AG09319 (cell line): ENCODE data around the gene TMEM132C.

Experiments used
- DNase-seq: peaks from one replicate; pipeline ENCODE4 v3.0.0-alpha.2; 2010; ENCODE audit warnings: low read depth; ENCODE audit errors: extremely low read depth
- TF ChIP-seq, protein P1 (sequence below): IDR thresholded peaks from 2 replicates; pipeline ENCODE4 v1.5.1; 2011; ENCODE audit warnings: low read depth, mild to moderate bottlenecking, inconsistent platforms, low read length, moderate library complexity

TMEM132C gene

GRCh38 chr12:128367961-128368360 is 101.0 kb downstream of the TMEM132C start:
- DNase-seq = no peak
- TF ChIP-seq, protein P1, sequence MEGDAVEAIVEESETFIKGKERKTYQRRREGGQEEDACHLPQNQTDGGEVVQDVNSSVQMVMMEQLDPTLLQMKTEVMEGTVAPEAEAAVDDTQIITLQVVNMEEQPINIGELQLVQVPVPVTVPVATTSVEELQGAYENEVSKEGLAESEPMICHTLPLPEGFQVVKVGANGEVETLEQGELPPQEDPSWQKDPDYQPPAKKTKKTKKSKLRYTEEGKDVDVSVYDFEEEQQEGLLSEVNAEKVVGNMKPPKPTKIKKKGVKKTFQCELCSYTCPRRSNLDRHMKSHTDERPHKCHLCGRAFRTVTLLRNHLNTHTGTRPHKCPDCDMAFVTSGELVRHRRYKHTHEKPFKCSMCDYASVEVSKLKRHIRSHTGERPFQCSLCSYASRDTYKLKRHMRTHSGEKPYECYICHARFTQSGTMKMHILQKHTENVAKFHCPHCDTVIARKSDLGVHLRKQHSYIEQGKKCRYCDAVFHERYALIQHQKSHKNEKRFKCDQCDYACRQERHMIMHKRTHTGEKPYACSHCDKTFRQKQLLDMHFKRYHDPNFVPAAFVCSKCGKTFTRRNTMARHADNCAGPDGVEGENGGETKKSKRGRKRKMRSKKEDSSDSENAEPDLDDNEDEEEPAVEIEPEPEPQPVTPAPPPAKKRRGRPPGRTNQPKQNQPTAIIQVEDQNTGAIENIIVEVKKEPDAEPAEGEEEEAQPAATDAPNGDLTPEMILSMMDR = no peak

DNA sequence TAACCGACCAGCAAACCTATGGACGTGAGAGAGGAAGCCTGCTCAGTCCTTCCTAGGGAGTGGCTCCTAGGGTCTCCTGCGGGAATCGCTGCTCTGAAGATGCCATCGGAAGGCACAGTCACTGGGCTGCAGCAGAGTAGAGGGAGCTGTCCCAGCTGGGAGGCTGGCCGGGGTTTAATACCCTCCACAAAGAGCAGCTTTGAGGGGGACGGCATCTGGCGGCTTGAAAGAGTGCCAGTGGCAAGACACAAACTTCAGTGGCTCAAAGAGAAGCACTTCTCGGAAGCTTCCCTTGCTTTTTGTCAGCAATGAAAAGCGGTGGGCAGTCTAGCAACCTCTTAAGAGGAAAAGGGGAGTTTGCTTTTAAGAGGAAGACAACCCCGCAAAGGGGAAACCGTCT is 114.6 kb downstream of the TMEM132C start:
- no peak for DNase-seq
- TF ChIP-seq, protein P1 = no peak

DNA sequence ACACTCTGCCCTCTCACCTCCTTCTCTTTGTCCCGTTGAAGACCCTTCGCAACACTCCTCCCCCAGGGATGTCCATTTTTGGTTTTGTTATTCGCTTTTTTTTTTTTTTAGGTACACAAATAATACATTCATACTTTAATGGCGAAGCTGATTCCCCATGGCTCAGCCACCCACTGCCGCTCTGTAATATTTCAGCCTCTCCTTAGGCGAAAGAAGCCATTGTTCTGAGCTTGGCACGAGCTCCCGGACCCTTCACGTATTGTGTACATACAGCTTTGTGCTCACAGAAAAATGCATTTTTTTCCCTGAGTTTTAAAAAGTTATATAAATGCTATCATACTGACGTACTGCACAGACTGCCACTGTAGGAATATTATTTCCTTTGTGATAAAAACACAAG is 115.0 kb downstream of the TMEM132C start:
- no peak for DNase-seq
- TF ChIP-seq, protein P1 = no peak

- TF ChIP-seq, protein P1 = no peak
- no peak for DNase-seq
Observed at GRCh38 chr12:128382946-128383345, 116.0 kb downstream of the TMEM132C start.

- no peak for DNase-seq
- TF ChIP-seq, protein P1 = no peak
Observed at GRCh38 chr12:128383357-128383937, 116.5 kb downstream of the TMEM132C start.

DNA sequence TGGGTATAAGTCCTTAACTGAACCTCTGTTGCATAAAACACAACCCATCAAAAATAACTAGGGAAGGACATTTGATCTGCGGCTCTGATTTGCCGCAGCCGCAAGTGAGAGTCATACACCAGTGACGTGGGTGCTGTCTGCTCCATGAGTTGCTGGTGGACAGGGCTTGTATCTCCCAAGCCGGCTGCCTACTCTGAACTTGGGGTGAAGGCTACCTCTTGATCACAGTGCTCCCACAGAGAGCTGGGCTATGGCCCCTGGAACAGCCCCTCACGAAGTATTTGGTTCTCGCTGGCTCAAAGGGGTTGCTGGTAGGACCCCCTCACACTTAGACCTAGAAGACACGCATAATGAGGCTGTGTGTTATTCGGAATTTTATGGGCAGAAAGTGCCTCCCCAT is 118.8 kb downstream of the TMEM132C start:
- no peak for DNase-seq
- TF ChIP-seq, protein P1 = no peak

- TF ChIP-seq, protein P1 = no peak
- no peak for DNase-seq
Observed at GRCh38 chr12:128387811-128388422, 120.9 kb downstream of the TMEM132C start.
